ENCODE data around the gene ROR2.

DNA sequence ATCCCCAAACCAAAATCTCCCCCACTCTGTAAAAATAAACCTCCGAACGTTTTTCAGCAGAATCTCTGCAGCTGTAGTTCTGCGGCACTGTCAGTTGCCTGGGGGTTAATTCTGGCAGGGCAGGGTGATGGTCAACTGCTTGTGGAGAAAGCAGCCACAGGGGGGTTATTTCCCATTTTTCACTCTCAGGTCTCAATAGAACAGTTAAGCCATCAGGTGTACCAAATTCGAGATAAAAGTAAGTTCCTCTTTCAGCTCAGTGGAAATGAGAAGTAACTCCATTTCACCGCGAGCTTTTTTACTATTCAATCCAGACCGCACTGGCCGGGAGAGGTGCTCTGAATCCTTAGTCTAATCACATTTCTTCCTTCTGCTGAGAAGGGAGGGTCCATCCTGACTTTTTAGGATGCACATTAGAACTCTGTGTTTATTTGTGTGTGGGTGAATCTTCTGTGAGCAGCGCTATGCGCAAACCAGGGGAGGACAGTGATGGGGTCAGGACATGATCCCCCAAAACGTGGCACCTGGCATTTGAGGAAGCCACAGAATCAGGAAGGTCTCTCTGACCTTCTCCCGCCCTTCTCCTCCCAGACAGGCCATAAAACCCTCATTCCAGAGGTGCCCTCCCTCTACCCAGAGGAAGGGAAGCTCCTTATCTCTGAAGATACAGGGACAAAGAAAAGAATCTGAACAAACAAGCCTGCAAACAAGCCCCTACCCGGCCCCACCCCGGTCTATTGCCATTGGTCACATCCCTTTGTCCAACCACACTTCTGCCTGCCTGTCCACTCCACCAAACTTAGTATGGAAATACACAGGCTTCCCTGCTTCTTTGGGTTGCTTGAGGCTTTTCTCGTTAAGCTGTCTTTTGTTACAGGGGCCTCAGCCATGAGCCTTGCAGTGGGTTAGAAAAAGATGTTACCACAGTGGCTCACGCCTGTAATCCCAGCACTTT is 229.0 kb downstream of the ROR2 start:
- TF ChIP-seq FOXM1 (IDR thresholded peaks at IDR 0.05; ENCODE audit: borderline replicate concordance) (no peak), SP1 (IDR thresholded peaks at IDR 0.05) (no peak), SUZ12 (IDR thresholded peaks at IDR 0.05) (no peak), TARDBP (IDR thresholded peaks at IDR 0.05) (no peak), FOXK2 (IDR thresholded peaks at IDR 0.05) (no peak), HDGF (IDR thresholded peaks at IDR 0.05; ENCODE audit: borderline replicate concordance) (no peak), FOXA1 (IDR thresholded peaks at IDR 0.05) (no peak), ELF4 (IDR thresholded peaks at IDR 0.05) (no peak), ZNF384 (IDR thresholded peaks at IDR 0.05) (no peak), BHLHE40 (IDR thresholded peaks at IDR 0.05; ENCODE audit: borderline replicate concordance) (no peak), L3MBTL2 (conservative IDR thresholded peaks at IDR 0.05) (no peak), NFRKB (IDR thresholded peaks at IDR 0.05) (no peak)
- TF ChIP-seq, protein P1, sequence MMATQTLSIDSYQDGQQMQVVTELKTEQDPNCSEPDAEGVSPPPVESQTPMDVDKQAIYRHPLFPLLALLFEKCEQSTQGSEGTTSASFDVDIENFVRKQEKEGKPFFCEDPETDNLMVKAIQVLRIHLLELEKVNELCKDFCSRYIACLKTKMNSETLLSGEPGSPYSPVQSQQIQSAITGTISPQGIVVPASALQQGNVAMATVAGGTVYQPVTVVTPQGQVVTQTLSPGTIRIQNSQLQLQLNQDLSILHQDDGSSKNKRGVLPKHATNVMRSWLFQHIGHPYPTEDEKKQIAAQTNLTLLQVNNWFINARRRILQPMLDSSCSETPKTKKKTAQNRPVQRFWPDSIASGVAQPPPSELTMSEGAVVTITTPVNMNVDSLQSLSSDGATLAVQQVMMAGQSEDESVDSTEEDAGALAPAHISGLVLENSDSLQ (IDR thresholded peaks at IDR 0.05): no peak

Data from HEK293T (cell line).